Measurements from ENCODE around the gene RAD51B.

Gene RAD51B

GRCh38 chr14:68612049-68612448 is 792.5 kb downstream of the RAD51B start:
- DNase-seq = no peak

GRCh38 chr14:68616221-68616902 is 796.8 kb downstream of the RAD51B start:
- DNase-seq = no peak

- no peak for DNase-seq
These were observed 800.4 kb downstream of the RAD51B start for GRCh38 chr14:68619790-68620574.

- no peak for DNase-seq
These were observed 802.1 kb downstream of the RAD51B start for GRCh38 chr14:68621400-68622365.

GRCh38 chr14:68622856-68623255 is 803.3 kb downstream of the RAD51B start:
- DNase-seq = no peak

GRCh38 chr14:68623307-68623706 is 803.7 kb downstream of the RAD51B start:
- DNase-seq = no peak

- DNase-seq = no peak
These were observed 804.2 kb downstream of the RAD51B start for GRCh38 chr14:68623826-68624225.

- no peak for DNase-seq
These were observed 805.1 kb downstream of the RAD51B start for GRCh38 chr14:68624541-68625220.

GRCh38 chr14:68625366-68626090 is 805.9 kb downstream of the RAD51B start:
- no peak for DNase-seq

GRCh38 chr14:68626386-68626785 is 806.8 kb downstream of the RAD51B start:
- DNase-seq = no peak

GRCh38 chr14:68627050-68627867 is 807.7 kb downstream of the RAD51B start:
- no peak for DNase-seq

- DNase-seq = peak; percentile 67
These were observed 808.5 kb downstream of the RAD51B start for GRCh38 chr14:68627868-68628604.

- peak; percentile 54 for DNase-seq
These were observed 809.2 kb downstream of the RAD51B start for GRCh38 chr14:68628605-68629310.

GRCh38 chr14:68630081-68630571 is 810.5 kb downstream of the RAD51B start:
- no peak for DNase-seq

GRCh38 chr14:68630611-68631393 is 811.2 kb downstream of the RAD51B start:
- no peak for DNase-seq

- no peak for DNase-seq
These were observed 811.9 kb downstream of the RAD51B start for GRCh38 chr14:68631394-68632053.

- no peak for DNase-seq
These were observed 812.7 kb downstream of the RAD51B start for GRCh38 chr14:68632054-68632895.
